SJCRH30 (cell line): ENCODE results near the gene SDK2. TPM values are rescaled to one million over a fixed set of nuclear protein-coding genes. Genes with fewer than 3 reads are reported as not detected.

ENCODE experiments used
- DNase-seq, 2 experiments: peaks; one replicate each; pipeline ENCODE4 v3.0.0-alpha.2; 2015 to 2020
- H3K27ac ChIP-seq: fragments of 250-450 bp; sonication (Bioruptor Pico); 2 replicates; pipeline ENCODE4 v1.5.1; 2020; ENCODE audit warnings: mild to moderate bottlenecking, moderate library complexity
- H3K27me3 ChIP-seq: fragments of 250-450 bp; sonication (Bioruptor Pico); 2 replicates; pipeline ENCODE4 v1.5.1; 2020; ENCODE audit warnings: mild to moderate bottlenecking, moderate library complexity
- H3K36me3 ChIP-seq: fragments of 250-450 bp; sonication (Bioruptor Pico); 2 replicates; pipeline ENCODE4 v1.5.1; 2020; ENCODE audit warnings: mild to moderate bottlenecking, moderate library complexity
- H3K4me1 ChIP-seq: fragments of 250-450 bp; sonication (Bioruptor Pico); 2 replicates; pipeline ENCODE4 v1.5.1; 2020; ENCODE audit warnings: mild to moderate bottlenecking, moderate library complexity
- H3K4me3 ChIP-seq: fragments of 250-450 bp; sonication (Bioruptor Pico); 2 replicates; pipeline ENCODE4 v1.5.1; 2020; ENCODE audit warnings: mild to moderate bottlenecking, moderate library complexity
- H3K9me3 ChIP-seq: fragments of 250-450 bp; sonication (Bioruptor Pico); replicated peaks from 2 replicates; pipeline ENCODE4 v1.5.1; 2020; ENCODE audit warnings: mild to moderate bottlenecking, moderate library complexity
- total RNA-seq: library from RNA; depleted of rRNA; stranded (reverse); fragments of >200 nt; shearing (Covaris generic); gene quantifications from 2 replicates; pipeline ENCODE4 v1.2.3, GENCODE V29; 2014

Gene SDK2
- total RNA-seq, 1 experiment from 2014 or later = 15.2 TPM

- H3K4me3 ChIP-seq = no peak overlapping the region
- no peak for DNase-seq
Observed at GRCh38 chr17:73566905-73567782, 77.1 kb downstream of the SDK2 start.

DNA sequence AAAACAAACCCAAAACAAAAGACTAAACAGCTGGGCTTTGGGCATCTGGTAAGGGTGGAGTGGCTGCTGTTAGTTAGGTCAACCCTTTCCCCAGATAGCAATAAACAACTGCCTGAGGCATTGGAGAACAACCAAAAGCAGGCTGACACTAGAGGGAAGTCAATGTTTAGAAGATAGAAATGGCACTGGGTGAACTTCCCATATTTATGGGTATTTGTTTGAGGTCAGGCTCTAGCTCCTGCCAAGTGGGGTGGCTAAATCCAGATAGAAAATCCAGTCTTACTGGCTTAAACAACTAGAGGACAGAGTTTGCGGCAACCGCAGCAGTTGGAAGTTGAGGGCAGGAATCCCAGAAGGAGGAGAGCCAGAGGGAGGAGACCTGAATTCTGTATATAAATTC, 79.4 kb downstream of the SDK2 start:
- no peak overlapping the region for H3K4me3 ChIP-seq
- no peaks in the 10 kb centered on the region for H3K36me3 ChIP-seq
- peak; percentile 64 to 72 for DNase-seq

More at GRCh38 chr17:73566905-73567782, 77.1 kb downstream of the SDK2 start:
- H3K4me1 ChIP-seq = peaks cover 13% of the 10 kb centered on the region
- no peaks in the 10 kb centered on the region for H3K36me3 ChIP-seq
- no peaks in the 10 kb centered on the region for H3K9me3 ChIP-seq
- no peaks in the 10 kb centered on the region for H3K27me3 ChIP-seq
- H3K27ac ChIP-seq = no peak overlapping the region

DNA sequence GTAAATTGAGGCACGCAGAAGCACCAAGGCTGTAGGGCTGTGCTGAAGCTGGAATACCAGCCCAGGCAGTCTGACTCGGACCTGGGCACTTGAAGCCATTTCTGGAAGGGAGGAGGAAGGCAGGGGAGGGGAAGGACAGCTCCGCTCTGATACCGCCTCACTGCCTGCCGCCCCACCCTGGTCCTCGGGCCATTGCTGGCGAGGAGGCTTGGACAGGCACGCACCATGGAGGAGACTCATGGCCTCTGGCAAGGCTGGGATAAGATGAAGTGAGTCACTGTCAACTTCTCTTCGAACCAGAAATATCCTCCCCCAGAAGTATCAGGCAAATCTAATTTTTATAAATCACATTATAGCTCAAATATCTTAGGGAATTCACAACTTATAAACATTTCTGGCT, 81.3 kb downstream of the SDK2 start:
- Histone ChIP-seq H3K27me3 (no peaks in the 10 kb centered on the region), H3K36me3 (no peaks in the 10 kb centered on the region), H3K9me3 (no peaks in the 10 kb centered on the region), H3K27ac (no peak overlapping the region), H3K4me3 (no peak overlapping the region), H3K4me1 (peaks cover 22% of the 10 kb centered on the region)
- no peak for DNase-seq

More for the DNA sequence above, 79.4 kb downstream of the SDK2 start:
- Histone ChIP-seq H3K9me3 (no peaks in the 10 kb centered on the region), H3K27me3 (no peaks in the 10 kb centered on the region), H3K4me1 (peaks cover 22% of the 10 kb centered on the region), H3K27ac (0 out of 2 replicates have a peak overlapping the region, but pooled peaks have one; percentile 2)

DNA sequence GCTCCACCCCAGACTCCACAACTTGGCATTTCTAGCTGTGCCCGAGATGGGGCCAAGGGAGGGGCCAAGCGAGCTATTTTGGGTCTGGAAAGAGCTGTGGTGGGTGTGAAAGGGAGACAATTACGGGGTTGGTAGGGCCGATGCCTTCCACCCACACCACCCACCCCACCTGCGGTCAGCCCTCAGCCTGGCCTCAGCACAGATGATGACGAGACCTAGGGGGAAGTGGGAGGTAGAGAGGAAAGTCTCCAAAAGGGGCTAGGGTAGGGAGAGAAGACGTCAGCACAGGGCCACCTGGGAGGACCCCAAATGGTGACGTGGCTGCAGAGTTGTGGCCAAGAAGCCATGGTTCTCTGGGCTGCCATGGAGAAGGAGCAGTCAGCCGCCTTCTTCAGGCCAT, 83.1 kb downstream of the SDK2 start:
- no peak for DNase-seq
- Histone ChIP-seq H3K27me3 (no peaks in the 10 kb centered on the region), H3K4me3 (no peak overlapping the region), H3K27ac (no peak overlapping the region; the same call in 1 of the 2 replicates), H3K36me3 (no peaks in the 10 kb centered on the region), H3K9me3 (no peaks in the 10 kb centered on the region), H3K4me1 (peaks cover 26% of the 10 kb centered on the region)

DNA sequence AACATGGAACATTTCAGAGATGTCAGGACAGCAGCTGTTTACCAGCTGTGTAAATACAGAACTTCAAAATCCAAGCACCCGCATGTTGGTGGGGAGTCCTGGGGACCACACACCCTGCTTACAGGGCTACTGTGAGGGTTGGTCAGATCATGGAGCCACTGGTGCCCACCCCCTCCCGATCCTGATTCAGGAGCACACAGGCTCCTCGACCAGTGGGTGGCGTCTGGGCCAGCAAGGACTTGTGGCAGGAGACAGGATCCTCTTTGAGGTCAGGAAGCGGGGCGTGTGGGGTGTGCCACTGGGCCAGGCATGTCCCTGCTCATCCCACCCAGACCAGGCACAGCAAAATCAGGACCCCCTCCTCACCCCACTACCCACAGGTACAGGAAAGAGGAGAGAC, 83.6 kb downstream of the SDK2 start:
- H3K4me1 ChIP-seq = peaks cover 26% of the 10 kb centered on the region
- H3K9me3 ChIP-seq = no peaks in the 10 kb centered on the region
- H3K4me3 ChIP-seq = no peak overlapping the region
- no peaks in the 10 kb centered on the region for H3K27me3 ChIP-seq
- peak; percentile 91 to 94 for DNase-seq
- H3K27ac ChIP-seq = no peak overlapping the region; the same call in 1 of the 2 replicates
- H3K36me3 ChIP-seq = no peaks in the 10 kb centered on the region

DNA sequence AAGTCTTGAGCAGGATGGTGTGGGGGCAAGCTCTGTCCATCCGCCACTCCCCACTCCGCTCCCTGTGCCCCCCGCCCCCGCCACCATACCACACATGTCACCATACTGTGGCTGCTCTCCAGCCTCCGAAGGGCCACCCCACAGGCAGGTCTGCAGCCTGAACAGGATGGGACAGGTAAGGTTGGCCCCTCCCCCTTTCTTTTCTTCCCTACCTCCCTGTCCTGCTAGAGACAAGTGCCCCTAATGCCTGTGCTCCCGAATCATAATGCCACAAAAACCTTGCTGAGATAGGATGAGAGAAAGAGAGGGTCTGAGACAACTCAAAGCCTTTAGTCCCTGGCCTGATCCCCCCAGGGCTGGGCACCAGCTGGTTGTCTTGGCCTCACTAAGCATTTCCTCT, 84.7 kb downstream of the SDK2 start:
- Histone ChIP-seq H3K4me1 (peaks cover 16% of the 10 kb centered on the region; the same call in 1 of the 2 replicates), H3K9me3 (no peaks in the 10 kb centered on the region), H3K27me3 (no peaks in the 10 kb centered on the region), H3K36me3 (no peaks in the 10 kb centered on the region), H3K27ac (no peak overlapping the region; the same call in 1 of the 2 replicates), H3K4me3 (no peak overlapping the region)
- no peak for DNase-seq

- Histone ChIP-seq H3K27ac (no peak overlapping the region), H3K9me3 (no peaks in the 10 kb centered on the region), H3K4me1 (peaks cover 10% of the 10 kb centered on the region; the same call in 1 of the 2 replicates), H3K36me3 (no peaks in the 10 kb centered on the region), H3K27me3 (no peaks in the 10 kb centered on the region), H3K4me3 (no peak overlapping the region)
- no peak for DNase-seq
Observed at GRCh38 chr17:73555199-73555960, 88.9 kb downstream of the SDK2 start.

DNA sequence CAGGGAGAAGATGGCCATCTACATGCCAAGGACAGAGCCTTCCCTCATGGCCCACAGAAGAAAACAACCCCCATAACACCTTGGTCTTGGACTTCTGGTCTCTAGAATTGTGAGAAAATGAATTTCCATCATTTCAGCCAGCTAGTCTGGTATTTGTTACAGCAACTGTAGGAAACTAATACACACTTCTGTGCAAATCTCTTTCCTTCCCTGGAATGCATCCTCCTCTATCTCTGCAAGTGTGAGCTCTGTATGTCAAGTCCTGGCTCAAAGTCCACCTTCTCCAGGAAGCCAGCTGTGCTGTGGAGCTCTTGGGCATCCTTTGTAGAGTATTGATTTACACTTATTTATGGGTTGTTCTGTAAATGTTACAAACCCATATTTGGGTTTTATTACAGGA, 89.7 kb downstream of the SDK2 start:
- H3K4me1 ChIP-seq = peaks cover 16% of the 10 kb centered on the region; the same call in 1 of the 2 replicates
- no peak for DNase-seq
- H3K27me3 ChIP-seq = no peaks in the 10 kb centered on the region
- H3K36me3 ChIP-seq = no peaks in the 10 kb centered on the region
- no peak overlapping the region for H3K4me3 ChIP-seq
- H3K27ac ChIP-seq = no peak overlapping the region
- no peaks in the 10 kb centered on the region for H3K9me3 ChIP-seq

DNA sequence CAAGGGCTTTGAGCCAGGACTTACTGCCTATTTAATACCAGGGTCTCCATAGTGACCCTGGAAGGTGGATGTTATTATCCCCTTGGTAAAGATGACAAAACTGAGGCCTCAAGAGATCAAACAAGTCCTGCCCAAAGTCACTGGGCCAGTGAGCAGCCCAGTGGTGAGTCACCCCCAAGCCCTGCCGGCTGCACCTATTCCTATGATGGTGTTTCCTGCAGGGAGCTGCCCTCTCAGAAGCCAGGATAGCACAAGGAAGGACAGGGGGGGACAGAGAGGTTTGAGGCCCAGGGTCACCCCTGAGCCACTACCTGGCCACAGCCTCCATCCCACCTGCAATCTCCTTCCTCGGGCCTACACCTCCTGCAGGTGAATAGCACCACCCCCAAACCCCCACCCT, 90.9 kb downstream of the SDK2 start:
- H3K9me3 ChIP-seq = no peaks in the 10 kb centered on the region
- no peaks in the 10 kb centered on the region for H3K36me3 ChIP-seq
- H3K4me1 ChIP-seq = peaks cover 16% of the 10 kb centered on the region; the same call in 1 of the 2 replicates
- H3K27me3 ChIP-seq = no peaks in the 10 kb centered on the region
- H3K4me3 ChIP-seq = no peak overlapping the region
- no peak for DNase-seq
- no peak overlapping the region for H3K27ac ChIP-seq

GRCh38 chr17:73552300-73553048, 91.8 kb downstream of the SDK2 start:
- Histone ChIP-seq H3K4me1 (peaks cover 16% of the 10 kb centered on the region; the same call in 1 of the 2 replicates), H3K36me3 (no peaks in the 10 kb centered on the region), H3K4me3 (no peak overlapping the region), H3K27ac (no peak overlapping the region), H3K27me3 (no peaks in the 10 kb centered on the region), H3K9me3 (no peaks in the 10 kb centered on the region)
- DNase-seq = no peak

- no peaks in the 10 kb centered on the region for H3K27me3 ChIP-seq
- no peak overlapping the region for H3K4me3 ChIP-seq
- DNase-seq = no peak
- H3K36me3 ChIP-seq = no peaks in the 10 kb centered on the region
- H3K27ac ChIP-seq = no peak overlapping the region
- no peaks in the 10 kb centered on the region for H3K9me3 ChIP-seq
- H3K4me1 ChIP-seq = peaks cover 16% of the 10 kb centered on the region; the same call in 1 of the 2 replicates
Observed at GRCh38 chr17:73551759-73552158, 92.5 kb downstream of the SDK2 start.

DNA sequence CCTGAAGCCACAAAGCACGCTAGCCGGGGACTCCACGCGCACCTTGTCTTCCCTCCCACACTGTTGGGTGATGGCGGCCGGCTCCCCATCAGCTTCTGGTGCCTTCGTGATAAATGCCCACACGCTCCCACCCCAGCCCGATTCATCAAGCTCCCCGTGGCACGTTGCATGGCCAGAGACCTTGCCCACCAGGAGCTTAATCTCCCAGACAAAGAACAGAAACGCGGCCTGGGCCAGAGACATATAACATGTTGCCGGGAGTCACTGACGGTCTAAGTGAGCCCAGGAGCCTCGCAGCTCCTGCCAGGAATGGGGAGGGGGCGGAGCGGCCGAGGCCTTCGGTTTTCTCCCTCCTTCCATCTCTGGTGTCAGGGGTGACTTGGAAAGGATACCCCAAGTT, 93.1 kb downstream of the SDK2 start:
- Histone ChIP-seq H3K4me1 (peaks cover 12% of the 10 kb centered on the region; the same call in 1 of the 2 replicates), H3K9me3 (no peaks in the 10 kb centered on the region), H3K27me3 (no peaks in the 10 kb centered on the region), H3K36me3 (no peaks in the 10 kb centered on the region), H3K27ac (no peak overlapping the region; the same call in 1 of the 2 replicates), H3K4me3 (no peak overlapping the region)
- no peak for DNase-seq

DNA sequence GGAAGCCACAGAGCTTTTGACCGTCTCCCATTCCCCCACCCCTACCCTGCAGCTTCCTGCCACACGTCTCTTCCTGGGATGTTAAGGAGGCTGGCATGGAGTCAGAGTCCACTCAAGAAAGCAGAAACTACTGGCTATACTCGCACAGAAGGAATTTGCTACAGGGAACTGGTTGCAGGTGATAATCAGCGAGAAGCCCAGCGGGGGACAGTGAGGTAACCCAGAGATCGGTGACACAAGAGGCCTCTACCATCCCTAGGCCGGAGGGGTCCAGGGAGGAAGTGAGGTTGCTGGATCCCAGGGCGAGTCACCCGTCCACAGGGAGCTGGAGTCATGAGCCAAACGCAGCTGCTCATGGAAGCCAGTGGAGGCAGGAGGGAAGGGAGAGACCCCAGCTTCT, 93.7 kb downstream of the SDK2 start:
- peak; percentile 62 to 68 for DNase-seq

GRCh38 chr17:73549841-73550430, 94.3 kb downstream of the SDK2 start:
- H3K27me3 ChIP-seq = no peaks in the 10 kb centered on the region
- H3K4me1 ChIP-seq = peaks cover 12% of the 10 kb centered on the region; the same call in 1 of the 2 replicates
- no peaks in the 10 kb centered on the region for H3K36me3 ChIP-seq

More for the DNA sequence above, 93.7 kb downstream of the SDK2 start:
- no peaks in the 10 kb centered on the region for H3K9me3 ChIP-seq
- H3K36me3 ChIP-seq = no peaks in the 10 kb centered on the region
- no peak overlapping the region for H3K4me3 ChIP-seq
- peaks cover 12% of the 10 kb centered on the region; the same call in 1 of the 2 replicates for H3K4me1 ChIP-seq
- no peak overlapping the region; the same call in 1 of the 2 replicates for H3K27ac ChIP-seq
- H3K27me3 ChIP-seq = no peaks in the 10 kb centered on the region

More at GRCh38 chr17:73549841-73550430, 94.3 kb downstream of the SDK2 start:
- no peaks in the 10 kb centered on the region for H3K9me3 ChIP-seq
- H3K4me3 ChIP-seq = no peak overlapping the region
- no peak overlapping the region for H3K27ac ChIP-seq
- DNase-seq = peak; percentile 35 to 51
